RKO (cell line): ENCODE measurements around the gene WFIKKN2.

Experiments
- DNase-seq: peaks from one replicate; pipeline ENCODE4 v3.0.0-alpha.2; 2016; ENCODE audit warnings: low spot score

The WFIKKN2 gene

GRCh38 chr17:50834429-50835300 is 721 bp upstream of the WFIKKN2 start:
- DNase-seq = no peak

GRCh38 chr17:50836826-50837225 is 1.4 kb downstream of the WFIKKN2 start:
- no peak for DNase-seq

GRCh38 chr17:50837286-50837979 is 2.0 kb downstream of the WFIKKN2 start:
- no peak for DNase-seq

- no peak for DNase-seq
Measured at GRCh38 chr17:50837980-50838954, 2.9 kb downstream of the WFIKKN2 start.

GRCh38 chr17:50839591-50840310 is 4.4 kb downstream of the WFIKKN2 start:
- DNase-seq = no peak

GRCh38 chr17:50840311-50840851 is 5.0 kb downstream of the WFIKKN2 start:
- no peak for DNase-seq

- no peak for DNase-seq
Measured at GRCh38 chr17:50841277-50841948, 6.0 kb downstream of the WFIKKN2 start.

GRCh38 chr17:50841949-50842354 is 6.6 kb downstream of the WFIKKN2 start:
- DNase-seq = peak; percentile 54

- no peak for DNase-seq
Measured at GRCh38 chr17:50842506-50843149, 7.2 kb downstream of the WFIKKN2 start.

- no peak for DNase-seq
Measured at GRCh38 chr17:50843150-50843905, 7.9 kb downstream of the WFIKKN2 start.

- no peak for DNase-seq
Measured at GRCh38 chr17:50844117-50844700, 8.8 kb downstream of the WFIKKN2 start.

GRCh38 chr17:50845240-50846147 is 10.1 kb downstream of the WFIKKN2 start:
- DNase-seq = no peak

- DNase-seq = no peak
Measured at GRCh38 chr17:50847566-50847965, 12.2 kb downstream of the WFIKKN2 start.

- DNase-seq = no peak
Measured at GRCh38 chr17:50848039-50848438, 12.7 kb downstream of the WFIKKN2 start.

GRCh38 chr17:50848711-50849110 is 13.3 kb downstream of the WFIKKN2 start:
- DNase-seq = no peak

- no peak for DNase-seq
Measured at GRCh38 chr17:50850640-50851039, 15.3 kb downstream of the WFIKKN2 start.

- DNase-seq = no peak
Measured at GRCh38 chr17:50853015-50853615, 17.7 kb downstream of the WFIKKN2 start.
